Tibial nerve (tissue), 4 donors: ENCODE data around the gene ASTL. TPM values are rescaled to one million over a fixed set of nuclear protein-coding genes. Genes with fewer than 3 reads are reported as not detected.
A peak's percentile ranks its signal among the peaks of the same experiment; 100 is the strongest.

Experiments used
- DNase-seq, 2 donors: peaks; one replicate each; pipeline ENCODE4 v3.0.0-alpha.2; 2019; ENCODE audit warnings: low spot score in 2 of 2
- H3K27ac ChIP-seq, 4 donors: fragments of 200-600 bp; sonication (generic) in 3 of 4; one replicate each; pipeline ENCODE4 v1.5.1; 2017 to 2019; ENCODE audit warnings: mild to moderate bottlenecking in 1 of 4
- H3K27me3 ChIP-seq, 2 donors: fragments of 200-600 bp; sonication (generic) in 1 of 2; one replicate each; pipeline versions ENCODE4 v1.5.1 to v1.6.0; 2017 to 2019
- H3K36me3 ChIP-seq, 3 donors: fragments of 200-600 bp; sonication (generic); one replicate each; pipeline ENCODE4 v1.5.1; 2018 to 2019
- H3K4me1 ChIP-seq, 4 donors: fragments of 200-600 bp; sonication (generic) in 3 of 4; one replicate each; pipeline ENCODE4 v1.5.1; 2017 to 2019
- H3K4me3 ChIP-seq, 4 donors: fragments of 200-600 bp; sonication (generic) in 3 of 4; one replicate each; pipeline ENCODE4 v1.5.1; 2017 to 2019; ENCODE audit warnings: mild to moderate bottlenecking in 1 of 4, moderate library complexity in 1 of 4
- H3K9me3 ChIP-seq, 4 donors: fragments of 200-600 bp; sonication (generic) in 3 of 4; one replicate each; pipeline ENCODE4 v1.5.1; 2017 to 2019
- EP300 ChIP-seq, 2 donors: sonication (generic); formaldehyde crosslinking; IDR thresholded peaks; one replicate each; pipeline ENCODE4 v1.6.1; 2017; ENCODE audit warnings: antibody characterized with exemption in 2 of 2, mild to moderate bottlenecking in 1 of 2
- POLR2A ChIP-seq, 2 donors: fragments of 450-650 bp; IDR thresholded peaks; one replicate each; pipeline ENCODE4 v1.6.1; 2017; ENCODE audit warnings: antibody characterized with exemption in 2 of 2, mild to moderate bottlenecking in 2 of 2, moderate library complexity in 2 of 2
- WGBS, 2 donors: methylation state at CpG; one replicate each; pipeline ENCODE4 v1.1.5; 2018; 5-methylcytosine and 5-hydroxymethylcytosine counted together
- total RNA-seq, 4 donors: library from RNA; depleted of rRNA; stranded (reverse); fragments of >200 nt; gene quantifications; one replicate each; pipeline ENCODE4 v1.1.0, GENCODE V29; 2016
- TF ChIP-seq, protein P1 (sequence below), 5 experiments: fragments of 200-600 bp in 3 of 5; fragments of 450-650 bp in 2 of 5; sonication (generic) in 3 of 5; IDR thresholded peaks; one replicate each; pipeline ENCODE4 v1.5.1; 2016 to 2019; ENCODE audit warnings: antibody characterized with exemption in 5 of 5, mild to moderate bottlenecking in 3 of 5, moderate library complexity in 2 of 5

Gene ASTL
- total RNA-seq, 4 donors from 2014 or later, result 0.60 TPM; not detected in 3

DNA sequence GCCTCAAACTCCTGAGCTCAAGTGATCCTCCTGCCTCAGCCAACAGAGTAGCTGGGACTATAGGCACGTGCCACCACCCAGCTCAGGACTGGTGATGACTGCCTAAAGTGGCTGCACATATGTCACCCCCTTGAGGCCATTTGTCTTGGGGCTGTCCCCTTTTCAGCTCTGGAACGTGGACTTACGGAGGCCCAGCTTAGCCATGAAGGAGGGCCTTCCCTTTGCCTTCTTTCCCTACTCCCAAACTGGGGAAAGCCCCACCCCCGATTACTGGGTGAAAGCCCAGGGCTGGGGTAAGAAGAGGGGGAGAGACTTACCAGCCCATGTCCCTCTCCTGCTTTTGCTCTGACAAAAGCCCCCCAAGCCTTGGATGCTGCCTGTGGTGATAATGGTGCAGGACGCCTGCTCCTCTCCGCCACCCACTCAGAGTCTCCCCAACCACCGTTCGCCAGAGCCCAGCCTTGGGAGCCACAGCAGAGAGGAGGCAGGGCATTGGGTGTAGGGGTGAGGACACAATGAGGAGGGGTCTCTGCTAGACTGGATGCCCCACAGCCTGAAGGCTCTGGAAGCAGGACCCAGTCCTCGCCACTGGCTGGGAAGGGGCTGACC, 9.4 kb upstream of the ASTL start:
- H3K27me3 ChIP-seq, result peaks cover 0 to 13% of the 10 kb centered on the region in 2 donors
- WGBS, 2 donors, result 65 to 74% methylated on average over 9 of the region's 9 CpGs
- H3K9me3 ChIP-seq, result no peaks in the 10 kb centered on the region
- TF ChIP-seq, protein P1, sequence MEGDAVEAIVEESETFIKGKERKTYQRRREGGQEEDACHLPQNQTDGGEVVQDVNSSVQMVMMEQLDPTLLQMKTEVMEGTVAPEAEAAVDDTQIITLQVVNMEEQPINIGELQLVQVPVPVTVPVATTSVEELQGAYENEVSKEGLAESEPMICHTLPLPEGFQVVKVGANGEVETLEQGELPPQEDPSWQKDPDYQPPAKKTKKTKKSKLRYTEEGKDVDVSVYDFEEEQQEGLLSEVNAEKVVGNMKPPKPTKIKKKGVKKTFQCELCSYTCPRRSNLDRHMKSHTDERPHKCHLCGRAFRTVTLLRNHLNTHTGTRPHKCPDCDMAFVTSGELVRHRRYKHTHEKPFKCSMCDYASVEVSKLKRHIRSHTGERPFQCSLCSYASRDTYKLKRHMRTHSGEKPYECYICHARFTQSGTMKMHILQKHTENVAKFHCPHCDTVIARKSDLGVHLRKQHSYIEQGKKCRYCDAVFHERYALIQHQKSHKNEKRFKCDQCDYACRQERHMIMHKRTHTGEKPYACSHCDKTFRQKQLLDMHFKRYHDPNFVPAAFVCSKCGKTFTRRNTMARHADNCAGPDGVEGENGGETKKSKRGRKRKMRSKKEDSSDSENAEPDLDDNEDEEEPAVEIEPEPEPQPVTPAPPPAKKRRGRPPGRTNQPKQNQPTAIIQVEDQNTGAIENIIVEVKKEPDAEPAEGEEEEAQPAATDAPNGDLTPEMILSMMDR (IDR thresholded peaks at IDR 0.05), result no peak
- TF ChIP-seq EP300 (IDR thresholded peaks at IDR 0.05) (no peak), POLR2A (IDR thresholded peaks at IDR 0.05) (no peak)
- no peaks in the 10 kb centered on the region for H3K36me3 ChIP-seq
- H3K4me1 ChIP-seq, result peaks cover 0 to 32% (median 15%) of the 10 kb centered on the region in 4 donors
- peak overlapping the region in 1 of 4 donors; percentile 83 for H3K27ac ChIP-seq
- H3K4me3 ChIP-seq, result no peak overlapping the region
- DNase-seq, result no peak

DNA sequence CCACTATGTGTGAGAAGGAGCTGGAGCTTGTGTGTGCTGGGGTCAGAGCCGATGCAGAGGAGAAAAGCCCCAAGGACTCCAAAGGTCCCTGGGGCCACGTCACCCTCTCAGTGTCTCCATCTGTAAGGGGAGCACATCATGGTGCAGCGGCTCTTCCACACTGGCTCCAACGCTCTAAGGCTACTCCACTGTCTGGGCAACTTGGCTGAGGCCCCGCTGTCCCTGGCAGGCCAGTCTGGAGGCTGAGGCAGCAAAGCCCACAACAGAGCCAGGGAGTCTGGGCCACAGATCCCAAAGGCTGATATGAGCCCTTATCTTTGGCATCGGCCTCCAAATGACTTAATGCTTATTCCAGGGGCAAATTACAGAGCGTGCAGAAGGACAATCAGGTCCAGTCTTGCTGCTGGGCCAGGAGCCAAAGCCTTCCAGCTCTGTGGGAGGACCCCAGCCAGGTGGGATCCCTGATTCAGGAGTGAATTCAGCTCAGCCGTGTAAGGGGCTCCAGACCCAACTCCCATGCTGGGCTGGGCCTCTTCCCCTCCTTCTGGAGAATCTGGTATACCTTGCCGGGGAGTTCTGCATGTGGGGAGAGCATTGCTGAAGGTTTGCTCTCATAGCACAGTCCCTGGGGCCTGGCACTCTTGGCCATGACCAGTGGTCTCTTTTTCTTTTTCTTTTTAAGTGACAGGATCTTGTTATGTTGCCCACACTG, 8.7 kb upstream of the ASTL start:
- WGBS, 2 donors, result 79 to 84% methylated on average over 8 to 9 of the region's 9 CpGs
- Histone ChIP-seq H3K36me3 (no peaks in the 10 kb centered on the region), H3K27ac (peak overlapping the region in 1 of 4 donors; percentile 83), H3K4me3 (no peak overlapping the region), H3K4me1 (peaks cover 0 to 32% (median 15%) of the 10 kb centered on the region in 4 donors), H3K9me3 (no peaks in the 10 kb centered on the region), H3K27me3 (peaks cover 0 to 13% of the 10 kb centered on the region in 2 donors)
- DNase-seq, result no peak
- TF ChIP-seq EP300 (IDR thresholded peaks at IDR 0.05) (no peak), POLR2A (IDR thresholded peaks at IDR 0.05) (no peak)
- TF ChIP-seq, protein P1 (IDR thresholded peaks at IDR 0.05), result no peak

DNA sequence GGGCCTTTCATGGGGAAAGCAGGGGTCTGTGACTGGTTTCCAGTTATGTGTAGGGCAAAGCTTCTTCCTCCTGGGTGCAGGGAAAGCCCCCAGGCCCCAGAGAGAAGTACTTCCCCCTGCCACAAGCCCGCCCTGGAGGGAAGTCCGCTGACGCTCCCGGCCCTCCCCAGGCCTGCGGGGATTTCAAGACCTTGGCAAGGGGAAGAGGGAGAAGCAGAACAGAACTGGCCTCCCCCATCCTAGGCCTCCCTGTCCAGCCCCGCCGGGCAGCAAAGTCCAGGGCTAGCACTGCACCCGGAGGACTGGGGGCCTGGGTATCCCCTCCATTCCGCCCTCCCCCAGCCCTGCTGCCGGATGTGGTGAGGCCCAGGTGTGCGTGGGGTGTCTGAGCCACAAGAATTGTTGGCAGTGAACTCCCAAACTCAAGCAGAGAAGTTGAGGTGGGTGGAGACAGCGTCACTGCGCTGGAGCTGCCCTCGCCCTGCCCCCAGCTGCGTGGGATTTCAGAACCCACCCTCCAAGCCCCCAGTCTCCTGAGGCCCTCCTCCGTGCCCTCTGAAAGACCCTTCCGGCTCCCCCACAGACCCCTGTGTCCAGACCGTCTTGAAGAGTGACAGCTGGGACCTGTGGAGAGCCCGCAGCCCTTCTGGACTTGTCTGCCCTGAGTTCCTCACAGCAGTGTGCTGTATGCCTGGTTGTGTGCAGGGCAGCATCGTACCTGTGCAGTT, 8.0 kb upstream of the ASTL start:
- TF ChIP-seq, protein P1 (IDR thresholded peaks at IDR 0.05), result no peak
- TF ChIP-seq EP300 (IDR thresholded peaks at IDR 0.05) (no peak), POLR2A (IDR thresholded peaks at IDR 0.05) (no peak)

DNA sequence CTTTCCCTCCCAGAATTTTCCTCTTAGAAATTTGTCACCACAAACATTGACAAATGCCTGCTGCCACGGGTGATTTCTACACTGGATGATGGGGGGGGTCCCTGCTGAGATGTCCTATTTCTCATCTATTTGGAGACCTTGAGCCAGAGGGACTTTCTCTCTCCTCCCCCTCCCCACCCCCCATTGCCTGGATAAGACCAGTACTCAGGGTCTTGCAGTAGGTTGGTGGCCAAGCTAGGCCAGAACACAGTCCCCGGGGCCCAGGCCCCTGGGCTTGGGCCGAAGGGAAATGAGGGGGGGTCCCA, 7.5 kb upstream of the ASTL start:
- no peak for DNase-seq
- TF ChIP-seq POLR2A (IDR thresholded peaks at IDR 0.05), result no peak
- TF ChIP-seq EP300 (IDR thresholded peaks at IDR 0.05), result no peak
- TF ChIP-seq, protein P1 (IDR thresholded peaks at IDR 0.05), result no peak
- 34 to 72% methylated on average over 3 of the region's 3 CpGs for WGBS, 2 donors
- peaks cover 0 to 32% (median 15%) of the 10 kb centered on the region in 4 donors for H3K4me1 ChIP-seq
- H3K27me3 ChIP-seq, result peaks cover 0 to 13% of the 10 kb centered on the region in 2 donors
- H3K27ac ChIP-seq, result peak overlapping the region; percentile 45 to 83 (median 58)
- H3K9me3 ChIP-seq, result no peaks in the 10 kb centered on the region
- H3K36me3 ChIP-seq, result no peaks in the 10 kb centered on the region
- peak overlapping the region in 2 of 4 donors; percentile 60 to 69 for H3K4me3 ChIP-seq

More for the DNA sequence above, 8.0 kb upstream of the ASTL start:
- Histone ChIP-seq H3K27me3 (peaks cover 0 to 13% of the 10 kb centered on the region in 2 donors), H3K27ac (peak overlapping the region in 2 of 4 donors; percentile 56 to 83), H3K9me3 (no peaks in the 10 kb centered on the region), H3K36me3 (no peaks in the 10 kb centered on the region), H3K4me1 (peaks cover 0 to 32% (median 15%) of the 10 kb centered on the region in 4 donors), H3K4me3 (peak overlapping the region in 2 of 4 donors; percentile 14 to 69)
- WGBS, 2 donors, result 71 to 72% methylated on average over 16 to 20 of the region's 20 CpGs
- DNase-seq, result no peak
